Fibroblast of the aortic adventitia (primary cell): ENCODE data around the gene DNASE1L2. TPM values are rescaled to one million over a fixed set of nuclear protein-coding genes. Genes with fewer than 3 reads are reported as not detected.
A peak's percentile ranks its signal among the peaks of the same experiment; 100 is the strongest.
"Not testable (repeated sequence)": the region's sequence is repeated elsewhere in the genome, so short reads cannot be mapped to it uniquely, and the experiment has no call there.

Source experiments
- DNase-seq: peaks from one replicate; pipeline ENCODE4 v3.0.0-alpha.2; 2010; ENCODE audit warnings: low read depth
- H3K4me3 ChIP-seq: 2 replicates; pipeline ENCODE4 v1.5.1; 2011; ENCODE audit warnings: low read depth, mild to moderate bottlenecking, control low read depth, low read length, moderate library complexity
- total RNA-seq: library from RNA; depleted of rRNA; stranded (reverse); fragments of >200 nt; gene quantifications from 2 replicates; pipeline ENCODE4 v1.2.3, GENCODE V29; 2012; ENCODE audit warnings: low replicate concordance
- TF ChIP-seq, protein P1 (sequence below): IDR thresholded peaks from 2 replicates; pipeline ENCODE4 v1.5.1; 2011; ENCODE audit warnings: mild to moderate bottlenecking, low read length, control low read depth, inconsistent platforms; ENCODE audit not compliant: insufficient read depth

DNASE1L2 gene
- total RNA-seq, 1 donor = 0.63 TPM

DNA sequence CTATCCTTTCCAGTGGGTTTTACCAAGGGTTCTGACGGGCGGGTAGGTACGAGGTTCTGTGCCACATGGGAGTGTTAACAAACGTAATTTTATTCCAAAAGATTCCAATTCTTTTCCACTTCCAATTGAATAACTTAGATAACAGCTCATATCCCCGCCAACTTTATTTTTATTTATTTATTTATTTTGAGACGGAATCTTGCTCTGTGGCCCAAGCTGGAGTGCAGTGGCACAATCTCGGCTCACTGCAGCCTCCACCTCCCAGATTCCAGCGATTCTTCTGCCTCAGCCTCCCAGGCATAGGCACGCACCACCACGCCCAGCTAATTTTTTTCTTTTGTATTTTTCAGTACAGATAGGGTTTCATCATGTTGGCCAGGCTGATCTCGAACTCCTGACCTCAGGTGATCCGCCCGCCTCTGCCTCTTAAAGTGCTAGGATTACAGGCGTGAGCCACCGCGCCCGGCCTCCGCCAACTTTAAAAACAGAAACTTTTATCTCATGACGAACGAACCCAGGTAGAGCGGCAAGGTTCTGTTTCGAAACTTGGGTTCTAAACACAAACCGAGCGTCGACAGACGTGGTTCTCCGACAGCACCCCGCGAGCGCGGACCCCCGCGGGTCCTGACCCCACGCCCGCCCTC, 14.5 kb downstream of the DNASE1L2 start:
- peak; percentile 55 for DNase-seq
- H3K4me3 ChIP-seq = peak overlapping the region; percentile 67
- TF ChIP-seq, protein P1, sequence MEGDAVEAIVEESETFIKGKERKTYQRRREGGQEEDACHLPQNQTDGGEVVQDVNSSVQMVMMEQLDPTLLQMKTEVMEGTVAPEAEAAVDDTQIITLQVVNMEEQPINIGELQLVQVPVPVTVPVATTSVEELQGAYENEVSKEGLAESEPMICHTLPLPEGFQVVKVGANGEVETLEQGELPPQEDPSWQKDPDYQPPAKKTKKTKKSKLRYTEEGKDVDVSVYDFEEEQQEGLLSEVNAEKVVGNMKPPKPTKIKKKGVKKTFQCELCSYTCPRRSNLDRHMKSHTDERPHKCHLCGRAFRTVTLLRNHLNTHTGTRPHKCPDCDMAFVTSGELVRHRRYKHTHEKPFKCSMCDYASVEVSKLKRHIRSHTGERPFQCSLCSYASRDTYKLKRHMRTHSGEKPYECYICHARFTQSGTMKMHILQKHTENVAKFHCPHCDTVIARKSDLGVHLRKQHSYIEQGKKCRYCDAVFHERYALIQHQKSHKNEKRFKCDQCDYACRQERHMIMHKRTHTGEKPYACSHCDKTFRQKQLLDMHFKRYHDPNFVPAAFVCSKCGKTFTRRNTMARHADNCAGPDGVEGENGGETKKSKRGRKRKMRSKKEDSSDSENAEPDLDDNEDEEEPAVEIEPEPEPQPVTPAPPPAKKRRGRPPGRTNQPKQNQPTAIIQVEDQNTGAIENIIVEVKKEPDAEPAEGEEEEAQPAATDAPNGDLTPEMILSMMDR = no peak

DNA sequence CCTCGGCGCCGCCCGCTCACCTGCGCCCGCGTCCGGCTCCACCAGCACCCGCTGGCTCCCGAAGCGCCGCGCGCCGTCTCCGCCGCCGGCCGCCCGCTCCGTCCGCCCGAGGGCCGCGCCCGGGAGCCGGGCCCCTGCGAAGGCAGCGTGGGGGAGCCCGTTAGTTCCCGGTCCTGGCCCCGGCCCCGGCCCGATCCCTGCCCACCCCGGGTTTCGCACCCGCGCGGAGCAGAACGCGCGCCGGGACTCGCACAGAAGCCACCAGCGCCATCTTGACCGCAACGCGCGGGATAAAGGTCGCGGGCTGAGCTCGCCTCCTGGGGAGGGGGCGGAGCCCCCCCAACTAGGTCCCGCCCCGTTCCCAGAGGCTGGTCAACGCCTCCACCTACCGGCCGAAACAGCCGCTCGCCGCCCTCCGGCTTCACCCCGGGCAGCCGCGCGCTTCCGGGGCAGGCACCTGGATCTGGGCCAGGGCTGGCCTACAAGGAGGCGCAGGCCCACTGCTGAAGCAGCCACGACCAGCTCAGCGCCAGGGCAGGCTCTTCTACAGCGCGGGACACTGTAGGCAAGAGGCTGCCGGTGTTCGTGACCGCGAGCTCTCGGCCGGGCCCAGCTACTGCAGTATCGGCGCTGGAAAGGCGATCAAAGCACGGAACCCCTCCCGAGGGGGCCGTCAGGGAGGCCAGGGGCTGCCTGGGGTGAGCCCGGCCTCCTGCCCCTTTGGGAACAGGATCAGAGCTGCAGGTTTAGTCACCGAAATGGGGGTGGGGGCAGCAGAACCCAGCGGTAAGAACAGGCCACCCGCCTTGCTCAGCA, 15.3 kb downstream of the DNASE1L2 start, which contains the start of gene ECI1:
Gene ECI1, minus strand, starts transcription at position 292 of the 816 bp plus-strand sequence. Its CDS starts 21 bp downstream, at position 271.
- DNase-seq = peak; percentile 95
- TF ChIP-seq, protein P1 = peak; percentile 65
- peak within 1 kb of the TSS; percentile 67 for H3K4me3 ChIP-seq

DNA sequence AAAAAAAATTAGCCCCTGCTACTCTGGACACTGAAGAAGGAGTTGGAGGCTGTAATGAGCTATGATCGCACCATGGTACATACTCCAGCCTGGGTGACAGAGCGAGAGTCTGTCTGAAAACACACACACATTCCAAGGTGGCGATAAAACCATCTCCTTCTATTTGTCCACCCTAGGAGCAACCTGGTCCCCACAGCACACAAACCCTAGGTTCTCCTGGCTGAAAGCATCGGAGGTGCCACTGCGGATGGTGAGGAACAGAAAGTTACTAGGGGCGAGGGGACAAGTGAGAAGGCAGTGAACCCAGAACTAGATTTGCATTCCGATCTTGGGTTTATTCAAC, 16.5 kb downstream of the DNASE1L2 start:
- no peak for DNase-seq
- TF ChIP-seq, protein P1 = no peak
- no peak overlapping the region for H3K4me3 ChIP-seq

DNA sequence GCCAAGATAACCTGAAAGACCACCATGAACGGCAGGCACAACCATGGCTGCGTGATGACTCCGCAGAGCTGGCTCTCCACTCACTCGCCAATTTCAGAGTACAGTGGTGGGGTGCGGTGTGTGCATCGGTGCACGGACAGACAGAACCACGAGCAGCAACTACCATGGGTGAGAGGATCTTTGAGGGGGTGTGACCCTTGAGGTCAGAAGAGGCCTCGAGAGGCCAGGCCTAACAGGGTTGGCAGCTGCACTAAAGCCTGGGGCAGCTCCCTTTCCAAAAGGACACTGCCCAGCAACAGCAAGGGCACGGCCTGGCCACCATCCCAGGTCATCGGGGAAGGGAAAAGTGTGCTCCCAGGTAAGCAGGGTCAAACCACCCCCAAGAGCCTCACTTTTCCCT, 17.0 kb downstream of the DNASE1L2 start:
- H3K4me3 ChIP-seq = no peak overlapping the region
- TF ChIP-seq, protein P1 = no peak
- no peak for DNase-seq

DNA sequence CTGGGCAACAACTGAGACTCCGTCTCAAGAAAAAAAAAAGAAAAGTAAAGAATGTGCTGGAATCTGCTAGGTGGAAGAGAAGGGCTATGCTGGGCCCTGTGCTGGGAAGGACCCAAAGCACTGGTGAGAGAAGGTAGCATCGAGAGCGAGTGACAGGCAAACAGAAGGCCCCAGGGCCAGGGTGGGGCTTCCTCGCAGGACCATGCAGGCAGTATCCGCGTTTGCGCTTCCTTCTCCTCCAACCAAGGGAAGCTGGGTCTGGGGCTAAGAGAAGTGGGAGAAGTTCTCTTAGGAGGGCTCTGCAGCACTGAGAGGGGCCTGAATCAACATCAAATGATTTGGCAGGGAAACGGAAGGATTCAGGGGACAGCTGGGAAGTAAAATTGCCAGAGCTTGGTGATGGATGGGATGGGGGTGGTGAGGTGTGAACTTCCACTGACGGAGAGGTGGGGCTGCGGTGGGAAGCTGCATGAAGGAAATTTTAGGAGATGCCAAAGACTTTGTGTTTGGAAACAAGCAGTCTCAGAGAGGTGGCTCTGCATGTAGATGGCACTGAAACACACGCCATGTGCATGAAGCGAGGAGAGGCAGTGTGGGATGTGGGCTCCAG, 20.4 kb downstream of the DNASE1L2 start:
- no peak overlapping the region for H3K4me3 ChIP-seq
- DNase-seq = no peak
- TF ChIP-seq, protein P1 = no peak

DNA sequence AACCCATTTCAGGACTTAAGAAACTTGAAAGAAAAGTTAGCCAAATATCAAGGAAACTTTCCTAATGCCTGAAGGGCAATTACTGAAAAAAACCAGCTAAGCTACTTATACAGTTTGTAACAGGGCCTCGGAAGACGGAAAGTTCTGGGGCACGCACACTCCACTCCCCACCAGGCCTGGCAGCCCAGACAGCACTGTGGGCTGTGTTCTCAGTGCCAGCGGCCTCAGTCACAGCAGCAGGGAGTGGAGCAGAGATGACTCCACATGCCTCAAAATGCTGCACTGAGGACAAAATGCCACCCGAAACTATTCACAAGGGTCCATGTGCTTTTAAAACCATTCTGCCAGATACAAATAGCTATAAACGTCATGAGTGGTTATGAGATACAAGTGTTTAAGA, 21.5 kb downstream of the DNASE1L2 start:
- DNase-seq = no peak
- TF ChIP-seq, protein P1 = no peak
- no peak overlapping the region for H3K4me3 ChIP-seq

DNA sequence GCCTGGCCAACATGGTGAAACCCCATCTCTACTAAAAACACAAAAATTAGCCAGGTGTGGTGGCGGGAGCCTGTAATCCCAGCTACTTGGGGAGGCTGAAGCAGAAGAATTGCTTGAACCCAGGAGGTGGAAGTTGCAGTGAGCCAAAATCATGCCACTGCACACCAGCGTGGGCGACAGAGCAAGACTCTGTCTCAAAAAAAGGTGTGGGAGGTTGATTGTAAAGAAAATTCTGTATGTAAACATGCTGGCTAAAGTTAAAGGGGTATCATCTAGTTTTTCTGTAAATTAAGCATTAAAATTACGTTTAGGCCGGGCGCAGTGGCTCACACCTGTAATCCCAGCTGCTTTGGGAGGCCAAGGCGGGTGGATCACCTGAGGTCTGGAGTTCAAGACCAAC, 22.3 kb downstream of the DNASE1L2 start:
- not testable (repeated sequence) for H3K4me3 ChIP-seq

More for the DNA sequence above, 22.3 kb downstream of the DNASE1L2 start:
- DNase-seq = not testable (repeated sequence)
